ENCODE results near the gene KDM1B.

KDM1B gene

GRCh38 chr6:18119236-18119635 lies 36.0 kb upstream of the KDM1B start:
- H3K4me3 ChIP-seq (ENCODE audit: low read depth, low read length, poor library complexity, severe bottlenecking), result no peak overlapping the region
- no peaks in the 10 kb centered on the region for H3K79me2 ChIP-seq (ENCODE audit: insufficient read depth, low read length)
- H2AFZ ChIP-seq (ENCODE audit: low read length), result no peak overlapping the region

GRCh38 chr6:18121580-18122127 lies 33.6 kb upstream of the KDM1B start:
- Histone ChIP-seq H4K20me1 (ENCODE audit: insufficient read depth, low read length) (no peaks in the 10 kb centered on the region), H3K79me2 (ENCODE audit: insufficient read depth, low read length) (no peaks in the 10 kb centered on the region), H3K4me1 (ENCODE audit: insufficient read depth, low read length, severe bottlenecking) (peaks cover 16% of the 10 kb centered on the region), H3K4me3 (ENCODE audit: low read depth, low read length, poor library complexity, severe bottlenecking) (no peak overlapping the region), H3K36me3 (ENCODE audit: insufficient read depth, low read length) (no peaks in the 10 kb centered on the region), H3K9ac (ENCODE audit: low read length) (no peak overlapping the region), H3K9me3 (ENCODE audit: low read length) (no peaks in the 10 kb centered on the region), H3K4me2 (ENCODE audit: low read length) (peak overlapping the region; percentile 87; the same call in 1 of the 2 replicates), H3K27ac (ENCODE audit: low read depth, low read length, poor library complexity, severe bottlenecking) (no peak overlapping the region), H2AFZ (ENCODE audit: low read length) (no peak overlapping the region), H3K9me2 (ENCODE audit: low read depth, low read length) (no peaks in the 10 kb centered on the region), H3F3A (ENCODE audit: insufficient read depth, low read length) (no peaks in the 10 kb centered on the region), H3K27me3 (ENCODE audit: insufficient read depth, low read length) (no peaks in the 10 kb centered on the region)
- TF ChIP-seq EZH2 (IDR thresholded peaks at IDR 0.05; ENCODE audit: borderline replicate concordance, low read length) (no peak), CTCF (IDR thresholded peaks at IDR 0.05; ENCODE audit: low read length) (peak; percentile 62)

More at GRCh38 chr6:18119236-18119635, 36.0 kb upstream of the KDM1B start:
- peaks cover 16% of the 10 kb centered on the region for H3K4me1 ChIP-seq (ENCODE audit: insufficient read depth, low read length, severe bottlenecking)
- no peak overlapping the region for H3K27ac ChIP-seq (ENCODE audit: low read depth, low read length, poor library complexity, severe bottlenecking)
- H3K27me3 ChIP-seq (ENCODE audit: insufficient read depth, low read length), result no peaks in the 10 kb centered on the region
- H3K9me3 ChIP-seq (ENCODE audit: low read length), result no peaks in the 10 kb centered on the region
- H4K20me1 ChIP-seq (ENCODE audit: insufficient read depth, low read length), result no peaks in the 10 kb centered on the region
- no peaks in the 10 kb centered on the region for H3K9me2 ChIP-seq (ENCODE audit: low read depth, low read length)
- H3K9ac ChIP-seq (ENCODE audit: low read length), result no peak overlapping the region
- no peaks in the 10 kb centered on the region for H3F3A ChIP-seq (ENCODE audit: insufficient read depth, low read length)
- H3K4me2 ChIP-seq (ENCODE audit: low read length), result no peak overlapping the region
- no peak for TF ChIP-seq EZH2 (IDR thresholded peaks at IDR 0.05; ENCODE audit: borderline replicate concordance, low read length)
- no peak for TF ChIP-seq CTCF (IDR thresholded peaks at IDR 0.05; ENCODE audit: low read length)
- no peaks in the 10 kb centered on the region for H3K36me3 ChIP-seq (ENCODE audit: insufficient read depth, low read length)

GRCh38 chr6:18122128-18123093 lies 32.8 kb upstream of the KDM1B start, which contains the start of gene NHLRC1:
TSS of gene NHLRC1 (minus strand) at chr6:18122677. CDS start at chr6:18122606, 71 bp downstream.
- Histone ChIP-seq H3K27ac (ENCODE audit: low read depth, low read length, poor library complexity, severe bottlenecking) (no peak within 1 kb of the TSS), H3F3A (ENCODE audit: insufficient read depth, low read length) (no peaks in the 10 kb centered on the region), H3K79me2 (ENCODE audit: insufficient read depth, low read length) (no peaks in the 10 kb centered on the region), H3K9ac (ENCODE audit: low read length) (peak within 1 kb of the TSS; percentile 61), H3K27me3 (ENCODE audit: insufficient read depth, low read length) (no peaks in the 10 kb centered on the region), H3K4me2 (ENCODE audit: low read length) (peak within 1 kb of the TSS; percentile 87), H3K9me2 (ENCODE audit: low read depth, low read length) (no peaks in the 10 kb centered on the region), H3K9me3 (ENCODE audit: low read length) (no peaks in the 10 kb centered on the region), H3K4me1 (ENCODE audit: insufficient read depth, low read length, severe bottlenecking) (peaks cover 16% of the 10 kb centered on the region), H4K20me1 (ENCODE audit: insufficient read depth, low read length) (no peaks in the 10 kb centered on the region), H3K36me3 (ENCODE audit: insufficient read depth, low read length) (no peaks in the 10 kb centered on the region), H2AFZ (ENCODE audit: low read length) (peak within 1 kb of the TSS; percentile 97), H3K4me3 (ENCODE audit: low read depth, low read length, poor library complexity, severe bottlenecking) (peak within 1 kb of the TSS; percentile 65)
- TF ChIP-seq CTCF (IDR thresholded peaks at IDR 0.05; ENCODE audit: low read length), result peak; percentile 76
- TF ChIP-seq EZH2 (IDR thresholded peaks at IDR 0.05; ENCODE audit: borderline replicate concordance, low read length), result no peak
